GDM1 (cell line): ENCODE results near the gene NMRK2.
A peak's percentile ranks its signal among the peaks of the same experiment; 100 is the strongest.

ENCODE experiments used
- DNase-seq: peaks from one replicate; lab custom pipeline; 2025; lab: John Stamatoyannopoulos, UW

NMRK2 gene

DNA sequence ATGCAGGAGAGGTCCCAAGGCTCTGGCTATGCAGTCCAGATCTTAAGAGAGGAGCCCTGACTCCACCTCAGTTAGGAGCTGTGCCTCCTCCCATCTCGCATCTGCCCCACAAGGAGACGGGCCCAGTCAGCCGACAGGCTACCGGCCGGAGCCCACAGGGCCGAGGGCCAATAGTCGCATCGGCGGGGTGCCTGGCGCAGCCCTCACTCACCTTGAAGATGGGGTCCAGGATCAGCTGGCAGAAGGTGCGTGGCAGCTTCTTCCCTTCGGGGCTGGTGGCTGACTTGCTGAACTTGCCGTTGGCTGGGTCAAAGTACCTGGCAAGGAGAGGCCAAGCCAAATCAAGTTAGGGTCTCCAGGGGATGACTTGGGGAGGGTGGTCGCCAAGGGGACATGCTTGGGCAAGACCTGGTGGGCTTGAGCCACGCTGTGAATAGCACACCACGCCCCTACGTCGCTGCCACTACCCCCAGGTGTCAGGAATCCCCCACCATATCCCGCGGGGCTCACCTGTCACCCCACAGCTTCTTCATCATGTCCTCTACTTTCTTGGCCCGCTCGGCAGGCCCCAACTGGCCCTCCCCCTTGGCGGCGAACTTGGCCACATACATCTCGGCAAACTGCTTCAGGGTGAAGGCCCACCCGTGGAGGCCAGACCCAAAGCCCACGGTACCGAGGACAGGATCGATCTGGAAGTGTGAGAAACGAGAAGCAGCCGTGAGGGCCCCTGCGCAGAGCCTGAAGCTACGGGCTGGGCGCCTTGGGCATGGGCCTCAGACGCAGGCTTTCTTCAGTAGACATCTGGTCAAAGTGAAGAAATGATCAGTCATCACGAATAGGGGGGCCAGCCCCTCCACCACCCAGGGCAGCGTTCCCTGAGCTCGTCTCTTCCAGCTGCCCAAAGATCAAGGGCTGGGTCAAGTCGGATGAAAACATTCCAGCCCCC, 49.1 kb downstream of the NMRK2 start:
- DNase-seq, result no peak

DNA sequence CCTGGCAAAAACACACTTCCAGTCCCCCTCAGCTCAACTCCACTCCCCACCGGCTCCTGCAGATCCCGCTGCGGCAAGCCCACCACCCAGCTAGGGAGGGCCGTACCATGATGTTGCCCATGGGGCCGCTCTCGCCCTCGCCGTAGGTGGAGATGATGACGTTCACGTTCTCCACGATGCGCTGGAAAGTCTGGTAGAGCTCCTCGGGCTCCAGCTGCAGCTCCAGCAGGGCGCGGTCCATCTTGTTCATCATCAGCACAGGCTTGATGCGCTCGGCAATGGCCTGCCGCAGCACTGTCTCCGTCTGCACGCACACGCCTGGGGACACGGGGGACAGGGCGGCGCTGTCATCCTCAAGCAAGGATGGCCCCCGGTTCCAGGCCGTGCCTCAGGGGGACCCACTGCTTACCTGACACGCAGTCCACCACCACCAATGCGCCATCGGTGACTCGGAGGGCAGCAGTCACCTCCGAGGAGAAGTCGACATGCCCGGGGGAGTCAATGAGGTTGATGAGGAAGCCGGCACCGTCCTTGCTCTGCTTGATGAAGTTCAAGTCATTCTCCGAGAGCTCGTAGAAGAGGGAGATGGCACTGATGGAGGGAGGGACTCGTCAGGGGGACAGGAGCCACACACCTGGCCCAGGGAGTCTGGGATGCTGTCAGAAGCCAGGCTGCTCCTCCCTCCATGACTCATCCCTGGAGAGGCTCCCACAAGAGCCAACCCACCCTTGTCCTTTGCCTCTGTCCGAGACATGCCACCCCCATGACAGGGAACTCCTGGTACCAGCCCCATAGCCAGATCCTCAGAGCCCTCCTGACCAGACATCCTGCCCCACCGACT, 50.1 kb downstream of the NMRK2 start:
- no peak for DNase-seq

DNA sequence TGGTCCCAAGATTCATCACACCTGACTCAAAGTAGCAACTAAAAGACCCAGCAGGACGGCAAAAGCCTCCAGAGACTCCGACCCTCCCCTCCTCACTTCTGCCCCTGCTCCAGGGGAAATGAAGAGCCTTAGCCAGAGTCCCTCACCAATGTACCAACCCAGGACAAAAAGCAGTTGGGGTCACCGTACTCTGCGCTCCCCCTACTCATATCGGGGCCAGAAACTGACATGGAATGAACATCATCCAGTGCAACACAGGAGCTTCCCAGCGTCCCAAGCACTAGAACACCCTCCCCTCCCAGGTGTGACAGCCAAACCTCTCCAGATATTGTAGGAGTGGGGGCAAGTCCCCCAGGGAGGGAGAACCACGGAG, 50.7 kb downstream of the NMRK2 start:
- DNase-seq, result no peak

DNA sequence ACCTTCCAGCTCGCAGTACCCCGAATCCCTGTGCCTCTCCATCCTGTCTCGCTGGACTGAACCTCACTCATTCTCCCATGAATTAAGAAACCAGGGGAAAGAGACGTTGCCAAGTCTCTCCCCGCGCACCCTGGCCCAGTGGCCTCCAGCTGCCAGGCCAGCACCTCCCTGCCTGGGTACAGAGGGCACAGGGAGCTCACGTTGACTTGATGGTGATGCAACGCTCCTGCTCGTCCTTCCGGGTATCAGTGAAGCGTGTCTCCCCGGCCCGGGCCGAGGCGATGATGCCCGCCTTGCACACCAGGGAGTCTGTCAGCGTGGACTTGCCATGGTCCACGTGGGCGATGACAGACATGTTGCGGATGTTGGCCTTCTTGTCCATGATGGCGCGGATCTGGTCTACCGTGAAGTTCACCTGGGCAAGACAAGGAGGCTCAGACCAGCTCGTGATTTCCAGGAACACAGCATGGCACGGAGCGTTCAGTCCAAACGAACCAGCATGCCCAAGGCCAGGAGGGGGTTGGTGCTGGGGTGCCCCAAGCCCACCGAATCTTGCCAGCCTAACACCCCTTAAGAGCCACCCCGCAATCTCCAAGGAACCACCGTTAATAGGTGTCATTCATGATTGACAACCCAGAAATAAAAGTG, 51.2 kb downstream of the NMRK2 start:
- no peak for DNase-seq

DNA sequence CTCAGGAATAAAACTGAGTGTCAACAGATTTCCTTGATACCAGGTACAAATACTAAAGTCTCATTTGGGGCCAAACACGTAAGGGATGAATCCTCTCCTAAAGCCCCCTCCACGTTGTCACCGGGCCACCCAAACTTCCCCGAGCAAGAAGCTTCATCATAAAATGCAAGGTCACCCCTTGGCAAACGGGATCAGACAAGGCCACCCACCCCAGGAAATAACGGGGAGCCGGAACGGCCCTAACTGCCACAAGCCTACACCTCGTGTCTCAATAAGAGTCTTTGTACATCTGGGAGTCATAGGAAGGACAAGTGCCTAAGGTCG, 51.7 kb downstream of the NMRK2 start:
- DNase-seq, result no peak

DNA sequence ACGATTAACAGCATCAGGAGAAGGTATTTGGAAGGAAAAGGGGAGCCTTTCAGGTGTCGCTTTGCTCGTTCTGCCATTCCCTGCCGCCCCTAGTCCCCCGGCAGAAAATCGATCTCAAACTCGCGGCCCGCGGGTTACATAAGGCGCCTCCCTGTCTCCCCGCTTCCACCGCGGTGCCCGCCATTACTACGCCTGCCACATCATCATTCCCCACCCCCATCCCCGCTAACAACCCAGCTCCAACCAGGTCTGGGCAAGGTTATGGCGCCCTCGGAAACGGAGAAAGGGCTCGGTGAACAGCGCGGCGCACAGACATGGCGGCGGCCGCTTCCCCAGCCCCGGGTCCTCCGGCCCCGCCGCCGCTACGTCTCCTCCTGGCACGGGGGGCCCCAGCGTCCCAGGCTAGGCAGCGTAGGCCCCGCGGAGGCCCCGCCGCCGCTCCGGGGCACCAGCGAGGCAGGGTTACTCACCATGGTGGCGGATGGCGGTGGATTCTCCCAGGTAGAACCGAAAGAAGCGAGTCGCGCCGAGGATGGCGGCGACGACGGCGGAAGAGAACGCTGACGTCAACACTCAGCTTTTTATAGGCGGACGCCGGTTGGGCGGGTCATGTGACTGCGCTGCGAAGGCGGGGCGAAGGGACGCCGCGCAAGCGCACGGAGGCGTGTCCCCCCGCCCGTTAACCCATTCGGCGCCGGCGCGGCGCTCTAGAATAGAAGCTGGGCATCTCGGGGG, 52.2 kb downstream of the NMRK2 start, which contains the start of gene EEF2:
Gene EEF2, minus strand, starts transcription at position 556 of the 735 bp plus-strand sequence. Its CDS starts 83 bp downstream, at position 473.
- DNase-seq, result peak; percentile 81

DNA sequence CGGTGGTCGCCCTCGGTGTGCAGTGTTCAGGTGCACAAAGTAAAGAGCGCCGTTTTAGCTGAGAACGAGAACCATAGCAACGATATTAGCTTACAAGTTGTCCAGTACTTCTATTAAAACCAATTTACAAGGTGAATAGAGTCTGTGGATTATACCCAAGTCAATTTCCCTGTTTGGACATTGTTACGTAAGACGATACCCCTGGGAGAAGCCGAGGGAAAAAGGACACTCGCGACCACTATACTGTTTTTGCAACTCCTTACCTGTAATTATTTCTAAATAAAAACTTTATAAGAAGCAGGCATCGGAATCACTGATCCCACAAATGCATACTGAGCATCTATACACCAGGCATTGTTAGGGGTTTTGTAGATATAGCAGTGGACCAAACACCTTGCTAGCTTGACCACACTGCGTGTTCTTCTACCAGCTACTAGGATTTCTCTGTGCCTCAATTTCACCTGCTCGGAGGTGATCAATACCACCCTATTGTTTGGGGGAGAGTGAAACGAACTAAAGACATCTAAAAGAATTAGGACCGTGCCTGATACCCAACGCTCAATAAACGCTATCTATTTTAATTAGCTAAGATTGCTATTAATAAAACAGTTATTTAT, 52.9 kb downstream of the NMRK2 start:
- DNase-seq, result no peak

- peak; percentile 61 for DNase-seq
Measured at GRCh38 chr19:3986260-3987041, 53.6 kb downstream of the NMRK2 start.

GRCh38 chr19:3987619-3988371, 54.9 kb downstream of the NMRK2 start:
- DNase-seq, result peak; percentile 73

DNA sequence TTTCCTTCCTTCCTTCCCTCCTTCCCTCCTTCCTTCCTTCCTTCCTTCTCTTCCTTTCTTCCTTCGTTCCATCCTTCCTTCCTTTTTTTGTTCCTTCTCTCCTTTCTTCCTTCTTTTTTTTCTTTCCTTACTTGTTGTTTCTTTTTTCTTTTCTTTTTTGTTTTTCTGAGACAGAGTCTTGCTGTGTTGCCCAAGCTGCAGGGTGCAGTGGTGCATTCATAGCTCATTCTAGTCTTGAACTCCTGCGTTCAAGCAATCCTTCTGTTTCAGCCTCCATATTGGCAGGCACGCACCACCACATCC, 57.9 kb downstream of the NMRK2 start:
- no peak for DNase-seq
